Measurements from ENCODE around the gene COL7A1.
"Not testable (repeated sequence)": the region's sequence is repeated elsewhere in the genome, so short reads cannot be mapped to it uniquely, and the experiment has no call there.

COL7A1 gene

DNA sequence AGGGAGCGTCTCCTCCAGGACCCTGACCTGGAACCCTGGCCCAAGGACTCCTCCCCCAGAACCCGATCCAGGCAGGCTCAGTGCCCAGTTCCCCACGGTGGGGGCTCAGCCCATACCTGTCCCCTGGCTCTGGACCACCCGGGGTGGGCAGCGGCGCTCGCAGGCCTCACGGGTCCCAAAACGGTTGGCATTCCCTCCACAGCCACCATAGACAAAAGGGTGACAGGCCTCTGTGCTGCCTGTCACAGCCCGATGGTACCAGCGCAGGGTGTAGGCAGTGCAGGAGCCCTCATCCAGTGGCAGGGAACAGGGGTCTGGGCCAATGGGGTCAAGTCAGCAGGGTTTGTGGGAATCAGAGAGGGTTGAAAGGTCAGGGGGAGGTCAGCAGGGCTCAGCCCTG lies 30.5 kb downstream of the COL7A1 start:
- DNase-seq (ENCODE audit: low read depth in 2 of 2, low spot score in 1 of 2) = no peak

DNA sequence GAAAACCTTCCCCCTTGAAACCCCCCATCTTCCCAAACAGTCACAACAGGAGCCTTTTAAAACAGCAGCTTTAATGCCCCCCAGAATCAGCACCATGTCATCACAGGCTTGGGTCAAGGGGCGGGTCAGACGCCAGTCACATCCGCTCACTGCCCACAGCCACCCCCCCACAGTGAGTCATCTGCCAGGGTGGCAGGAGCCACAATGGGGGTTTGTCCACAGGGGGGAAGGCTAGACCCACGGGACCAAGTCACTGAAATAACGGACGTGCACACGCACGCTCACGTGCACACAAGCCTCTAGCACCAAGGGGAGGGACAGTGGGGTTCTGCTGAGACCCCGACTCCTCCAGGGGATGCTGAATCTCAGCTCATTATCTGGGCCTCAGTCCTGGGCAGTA lies 31.1 kb downstream of the COL7A1 start:
- peak; percentile 6 to 49 for DNase-seq (ENCODE audit: low read depth in 2 of 2, low spot score in 1 of 2)

DNA sequence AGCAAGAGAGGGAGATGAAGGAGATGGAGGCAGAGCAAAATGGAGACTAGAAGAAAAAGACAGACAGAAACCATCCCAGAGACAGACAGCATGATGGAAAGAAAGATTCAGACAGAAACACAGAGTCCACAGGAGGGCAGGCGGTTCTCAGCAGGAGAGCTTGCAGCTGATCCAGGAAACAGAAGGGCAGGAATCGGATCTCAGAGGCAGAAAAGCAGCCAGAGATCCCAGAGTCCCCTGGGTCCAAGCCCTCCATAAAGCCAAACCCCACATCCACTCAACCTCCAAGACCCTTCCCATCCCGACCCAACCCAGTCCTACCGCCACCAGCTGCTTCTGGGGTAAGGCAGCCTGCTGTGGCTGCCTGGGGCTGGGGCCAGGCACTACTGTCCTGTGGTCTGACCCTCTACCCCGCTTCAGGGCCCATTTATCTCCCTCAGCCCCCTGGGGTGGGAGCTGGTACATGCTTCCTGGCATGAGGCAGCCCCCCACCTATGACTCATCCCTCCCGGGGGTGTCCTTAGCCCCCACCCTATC lies 31.7 kb downstream of the COL7A1 start, which contains the start of gene UCN2:
Gene UCN2 (minus strand): TSS at position 400 of the 537 bp plus-strand sequence. CDS start 657 bp downstream, outside the sequence.
- DNase-seq (ENCODE audit: low read depth in 2 of 2, low spot score in 1 of 2) = no peak

DNA sequence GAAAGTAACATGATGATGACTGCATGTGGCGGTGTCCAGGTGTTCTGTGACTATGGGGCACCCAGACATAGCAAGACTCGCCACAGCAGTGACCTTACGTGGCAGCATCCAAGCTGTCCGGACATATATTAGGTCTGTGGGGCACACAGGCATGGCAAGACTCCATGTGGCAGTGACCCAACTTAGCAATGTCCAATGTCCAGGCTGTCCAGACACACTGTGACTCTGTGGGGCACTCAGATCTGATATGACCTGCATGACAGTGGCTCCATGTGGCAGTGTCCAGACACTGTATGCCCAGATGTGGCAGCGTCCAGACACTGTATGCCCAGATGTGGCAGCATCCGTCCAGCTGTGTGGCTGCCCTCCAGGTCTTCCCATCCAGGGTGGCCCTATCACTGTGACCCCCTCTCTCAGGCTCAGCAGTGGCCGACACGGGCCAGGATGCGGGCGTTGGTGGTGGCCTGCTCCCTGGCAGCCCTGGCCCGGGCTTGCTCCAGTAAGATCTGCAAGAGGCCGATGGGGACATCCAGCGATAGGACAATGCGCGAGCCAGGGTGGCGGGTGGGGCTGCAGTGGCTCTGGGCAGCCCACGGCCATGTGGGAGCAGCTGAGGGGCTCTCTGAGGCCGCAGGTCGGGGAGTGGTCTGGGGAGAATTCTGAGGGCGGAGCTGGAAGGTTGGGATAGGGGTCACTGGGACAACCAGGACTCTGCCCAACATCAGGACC lies 32.6 kb downstream of the COL7A1 start:
- DNase-seq (ENCODE audit: low read depth in 2 of 2, low spot score in 1 of 2) = no peak

DNA sequence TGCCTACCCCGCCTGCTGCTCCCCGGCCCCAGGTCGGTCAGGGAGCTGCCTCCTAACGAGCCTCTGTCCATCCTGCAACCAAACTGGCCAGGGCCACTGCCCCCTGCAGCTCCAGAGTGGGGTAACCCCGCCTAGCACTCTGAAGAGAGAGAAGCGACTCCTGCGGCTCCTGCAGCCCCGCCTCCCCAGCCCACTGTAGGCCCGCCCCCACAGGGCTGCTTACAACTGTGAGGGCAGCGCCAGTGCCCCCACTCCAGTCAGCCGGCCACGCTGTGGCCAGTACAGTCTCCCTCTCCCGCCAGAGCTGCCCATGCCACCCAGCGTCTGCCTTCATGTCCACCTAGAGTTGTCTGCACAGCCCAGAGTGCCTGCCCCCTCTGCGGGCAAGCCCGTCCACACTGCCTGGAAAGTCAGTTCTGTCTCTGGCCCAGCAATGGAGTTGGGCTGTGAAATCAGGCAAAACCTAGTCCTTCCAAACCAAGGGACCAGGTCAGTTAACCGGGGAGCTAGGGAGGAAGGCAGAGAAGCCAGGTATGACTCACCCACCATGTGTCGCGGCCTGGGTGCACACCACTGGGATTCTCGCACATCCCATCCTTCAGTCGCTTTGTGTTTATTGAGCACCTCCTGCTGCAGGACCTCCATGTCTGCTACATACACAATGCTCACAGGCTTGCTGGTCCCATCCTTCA lies 33.9 kb downstream of the COL7A1 start:
- DNase-seq (ENCODE audit: low read depth in 2 of 2, low spot score in 1 of 2) = no peak

DNA sequence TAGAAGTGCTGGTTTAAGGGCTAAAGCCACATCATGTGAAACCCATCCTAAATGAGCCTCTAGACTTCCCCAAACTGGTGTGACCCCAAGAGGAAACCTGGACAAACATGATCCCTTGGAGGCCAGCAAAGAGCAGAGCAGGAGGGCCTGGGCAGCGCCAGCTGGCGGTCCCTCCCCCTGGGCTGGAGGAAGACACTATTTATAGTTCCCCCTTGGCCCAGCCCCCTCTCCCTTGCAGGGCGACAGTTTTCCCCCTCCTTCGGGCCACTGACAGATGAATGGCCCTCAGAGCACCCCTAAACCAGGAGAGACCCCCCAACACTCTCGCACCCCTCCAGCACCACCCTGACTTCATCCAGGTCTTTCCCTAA lies 34.5 kb downstream of the COL7A1 start:
- no peak for DNase-seq (ENCODE audit: low read depth in 2 of 2, low spot score in 1 of 2)

DNA sequence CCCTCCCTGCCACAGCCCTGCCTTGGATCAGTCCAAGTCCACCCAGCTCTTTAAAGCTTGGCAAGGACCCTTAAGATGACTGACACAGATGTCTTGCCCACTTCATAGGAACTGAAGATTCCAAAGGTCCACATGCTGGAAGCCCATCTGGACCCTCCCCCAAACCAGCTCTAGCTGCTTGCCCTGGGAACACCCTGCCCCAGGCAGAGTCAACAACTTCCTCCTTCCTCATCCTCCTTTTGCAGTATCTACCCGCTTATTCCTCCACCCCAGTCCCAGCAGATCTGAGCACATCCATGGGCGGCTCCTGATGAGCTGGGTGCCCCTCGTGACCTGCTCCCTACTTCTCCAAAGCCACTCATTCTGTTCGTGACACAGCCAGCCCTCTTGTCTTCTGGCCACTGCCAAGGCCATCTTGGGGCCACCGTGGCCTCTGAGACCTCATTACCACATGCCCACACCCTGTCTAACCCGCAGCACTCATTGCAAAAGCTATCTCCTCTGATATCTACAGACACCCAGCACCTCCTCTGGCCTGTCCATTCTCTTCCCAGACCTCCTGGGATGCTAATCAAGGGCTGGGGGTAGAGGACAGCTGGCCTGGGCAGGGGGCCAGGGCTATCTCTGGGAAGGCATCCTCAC lies 36.5 kb downstream of the COL7A1 start:
- DNase-seq (ENCODE audit: low read depth in 2 of 2, low spot score in 1 of 2) = no peak

DNA sequence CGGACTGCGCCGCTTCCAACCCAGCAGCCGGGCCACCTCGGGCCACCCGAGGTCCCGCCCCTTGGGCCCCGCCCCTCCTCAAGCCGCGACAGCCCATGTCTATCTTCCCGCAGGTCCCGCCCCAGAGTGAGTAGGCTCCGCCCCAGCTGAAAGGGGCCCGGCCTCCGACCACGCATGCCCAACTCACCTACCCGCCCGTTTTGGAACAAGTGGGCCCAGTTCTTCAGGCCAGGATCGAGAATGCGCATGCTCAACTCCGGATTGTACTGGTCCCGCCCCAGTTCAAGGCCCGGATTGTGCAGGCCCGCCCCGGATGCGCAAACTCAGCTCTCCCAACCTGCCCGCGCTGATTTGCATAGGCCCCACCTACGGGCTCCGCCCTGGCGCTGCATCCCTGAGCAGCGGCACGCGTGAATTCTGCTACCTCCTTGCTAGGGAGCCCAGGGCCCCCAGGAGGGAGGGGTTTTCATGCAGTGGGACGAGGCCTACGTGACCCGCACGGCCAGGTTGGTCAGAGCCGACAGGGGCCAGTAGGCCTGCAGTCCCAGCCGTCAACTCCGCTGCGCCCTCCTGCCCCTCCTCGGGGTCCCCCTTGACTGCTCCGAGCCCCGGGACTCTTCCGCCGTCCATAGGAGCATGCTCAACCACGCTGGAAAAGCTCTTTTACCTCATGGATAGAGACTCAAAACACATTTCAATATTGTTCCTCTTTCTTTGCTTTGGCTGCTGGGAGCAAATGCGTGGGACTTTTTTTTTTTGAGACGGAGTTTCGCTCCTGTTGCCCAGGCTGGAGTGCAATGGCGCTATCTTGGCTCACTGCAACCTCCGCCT lies 38.1 kb downstream of the COL7A1 start, which contains the start of gene PFKFB4:
Gene PFKFB4 (minus strand): TSS at position 8 of the 831 bp plus-strand sequence. CDS start 26 bp downstream, outside the sequence.
- DNase-seq (ENCODE audit: low read depth in 2 of 2, low spot score in 1 of 2) = peak; percentile 96 to 98

DNA sequence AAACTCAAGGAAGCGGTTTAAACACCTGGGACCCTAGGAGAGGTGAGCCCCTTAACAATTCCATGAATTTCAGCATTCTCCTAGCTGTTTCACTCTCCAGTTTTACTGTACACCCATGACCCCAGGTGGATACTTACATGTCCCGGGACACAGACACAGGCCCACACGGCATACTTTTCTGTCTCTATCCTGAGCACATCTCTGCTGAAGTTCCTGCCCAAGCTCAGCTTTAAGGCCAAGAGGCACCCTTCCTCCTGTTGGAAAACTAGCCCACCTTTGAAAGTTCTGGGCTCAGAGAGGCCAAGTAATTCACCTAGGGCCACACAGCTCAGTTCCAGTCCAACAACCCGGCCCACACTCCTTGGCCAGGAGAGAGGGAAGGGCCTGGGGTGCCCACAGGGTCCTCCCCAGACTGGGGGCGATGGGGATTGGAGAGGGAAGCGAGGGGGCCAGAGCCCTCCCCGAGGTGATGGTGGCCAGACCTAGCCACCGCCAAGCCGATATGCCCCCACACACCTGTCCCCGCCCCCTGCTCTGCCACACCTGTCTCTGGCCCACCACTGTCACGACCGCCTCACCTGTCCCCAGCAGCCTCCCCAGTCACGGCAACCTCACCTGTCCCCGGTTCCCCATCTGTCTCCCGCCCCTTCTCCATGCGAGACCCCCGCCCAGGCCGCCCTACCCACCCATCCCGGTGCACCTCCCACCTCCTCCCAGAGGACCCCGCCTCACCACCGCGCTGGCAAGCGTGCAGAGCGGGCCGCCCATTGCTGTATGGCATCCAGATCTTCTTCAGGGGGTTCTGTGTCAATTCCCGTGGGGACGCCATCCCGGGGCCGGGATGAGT lies 39.0 kb downstream of the COL7A1 start:
- DNase-seq (ENCODE audit: low read depth in 2 of 2, low spot score in 1 of 2) = no peak

DNA sequence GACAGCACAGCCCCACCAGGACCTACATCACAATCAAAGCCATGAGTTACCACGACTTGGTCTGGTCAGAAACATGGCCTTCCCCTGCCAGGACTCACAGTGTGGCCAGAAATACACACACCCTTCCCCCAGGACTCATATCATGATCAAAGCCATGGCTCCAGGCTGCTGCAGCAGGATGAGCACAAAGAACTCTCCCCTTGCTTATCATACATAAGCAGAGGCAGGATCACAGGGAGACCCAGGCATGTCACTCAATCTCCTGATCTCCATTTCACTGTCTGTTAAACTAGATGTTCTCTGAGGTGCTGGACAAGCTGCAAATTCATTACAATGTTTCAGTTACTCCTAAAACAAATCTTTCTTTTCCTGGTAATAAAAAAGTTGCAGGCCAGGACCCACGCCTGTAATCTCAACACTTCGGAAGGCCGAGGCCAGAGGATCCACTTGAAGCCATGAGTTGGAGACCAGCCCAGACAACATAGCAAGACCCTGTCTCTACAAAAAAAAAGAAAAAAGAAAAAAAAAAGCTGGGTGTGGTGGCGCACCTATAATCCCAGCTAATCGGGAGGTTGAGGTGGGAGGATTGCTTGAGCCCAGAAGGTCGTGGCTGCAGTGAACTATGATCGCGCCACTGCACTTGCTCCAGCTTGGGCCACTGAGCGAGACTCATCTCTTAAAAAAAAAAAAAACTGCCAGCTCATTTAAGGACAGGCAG lies 39.7 kb downstream of the COL7A1 start:
- no peak for DNase-seq (ENCODE audit: low read depth in 2 of 2, low spot score in 1 of 2)

DNA sequence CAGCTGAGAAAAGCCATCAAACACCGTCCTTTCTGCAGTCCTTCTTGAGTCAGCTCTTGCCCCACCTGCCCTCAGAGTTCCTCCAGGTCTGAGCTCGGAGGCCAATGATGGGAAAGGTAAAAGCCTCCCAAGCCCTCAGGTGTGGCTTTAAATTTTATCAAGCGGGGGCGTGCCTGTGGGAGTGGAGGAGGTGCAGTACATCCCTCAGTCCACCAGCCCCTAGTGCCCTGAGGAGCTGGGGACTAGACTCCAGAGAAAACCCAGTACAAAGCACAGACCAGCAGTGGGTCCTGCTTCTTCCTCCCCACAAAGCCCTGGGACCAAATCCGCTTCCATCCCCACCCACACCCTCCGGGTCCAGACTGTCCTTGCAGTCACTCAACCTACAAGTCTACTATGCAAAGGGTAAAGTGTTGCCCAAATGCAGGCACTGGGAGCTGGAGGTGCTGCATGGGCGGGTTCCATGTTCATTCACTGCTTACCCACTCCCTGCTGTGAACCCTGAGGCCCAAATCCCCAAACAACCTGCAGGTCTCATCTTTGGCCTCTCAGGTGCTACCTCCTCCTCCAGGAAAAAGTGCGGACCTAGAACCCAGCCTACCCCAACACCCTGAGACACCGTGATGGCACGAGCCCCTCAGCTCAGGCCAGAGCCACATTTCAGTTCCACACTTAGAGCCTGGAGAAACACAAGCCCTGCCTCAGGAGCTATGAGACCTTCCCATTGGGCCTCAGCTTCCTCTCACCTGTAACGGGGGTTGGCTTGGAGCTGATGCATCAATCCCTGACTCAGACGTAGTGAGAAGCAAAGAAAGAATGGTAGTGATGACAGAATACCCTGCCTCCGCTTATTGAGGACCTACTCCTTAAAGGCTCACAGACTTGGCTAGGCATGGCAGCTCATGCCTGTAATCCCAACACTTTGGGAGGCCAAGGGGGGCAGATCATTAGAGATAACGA lies 41.0 kb downstream of the COL7A1 start:
- DNase-seq (ENCODE audit: low read depth in 2 of 2, low spot score in 1 of 2) = no peak

DNA sequence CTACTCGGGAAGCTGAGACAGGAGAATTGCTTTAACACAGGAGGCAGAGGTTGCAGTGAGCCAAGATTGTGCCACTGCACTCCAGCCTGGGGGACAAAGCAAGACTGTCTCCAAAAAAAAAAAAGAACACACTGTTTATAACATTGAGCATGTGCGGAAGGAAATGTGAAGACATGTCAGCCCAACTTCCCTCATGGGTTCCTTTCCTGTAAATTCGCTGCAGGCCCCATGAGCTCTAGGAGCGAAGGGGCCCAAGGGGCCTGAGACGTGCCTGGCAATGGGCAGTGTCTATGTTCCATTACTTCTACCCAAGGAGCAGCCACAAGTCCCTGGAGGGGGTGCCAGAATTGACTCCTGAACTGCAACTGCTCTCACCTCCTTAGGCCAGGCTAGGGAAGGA lies 41.8 kb downstream of the COL7A1 start:
- DNase-seq (ENCODE audit: low read depth in 2 of 2, low spot score in 1 of 2) = no peak

DNA sequence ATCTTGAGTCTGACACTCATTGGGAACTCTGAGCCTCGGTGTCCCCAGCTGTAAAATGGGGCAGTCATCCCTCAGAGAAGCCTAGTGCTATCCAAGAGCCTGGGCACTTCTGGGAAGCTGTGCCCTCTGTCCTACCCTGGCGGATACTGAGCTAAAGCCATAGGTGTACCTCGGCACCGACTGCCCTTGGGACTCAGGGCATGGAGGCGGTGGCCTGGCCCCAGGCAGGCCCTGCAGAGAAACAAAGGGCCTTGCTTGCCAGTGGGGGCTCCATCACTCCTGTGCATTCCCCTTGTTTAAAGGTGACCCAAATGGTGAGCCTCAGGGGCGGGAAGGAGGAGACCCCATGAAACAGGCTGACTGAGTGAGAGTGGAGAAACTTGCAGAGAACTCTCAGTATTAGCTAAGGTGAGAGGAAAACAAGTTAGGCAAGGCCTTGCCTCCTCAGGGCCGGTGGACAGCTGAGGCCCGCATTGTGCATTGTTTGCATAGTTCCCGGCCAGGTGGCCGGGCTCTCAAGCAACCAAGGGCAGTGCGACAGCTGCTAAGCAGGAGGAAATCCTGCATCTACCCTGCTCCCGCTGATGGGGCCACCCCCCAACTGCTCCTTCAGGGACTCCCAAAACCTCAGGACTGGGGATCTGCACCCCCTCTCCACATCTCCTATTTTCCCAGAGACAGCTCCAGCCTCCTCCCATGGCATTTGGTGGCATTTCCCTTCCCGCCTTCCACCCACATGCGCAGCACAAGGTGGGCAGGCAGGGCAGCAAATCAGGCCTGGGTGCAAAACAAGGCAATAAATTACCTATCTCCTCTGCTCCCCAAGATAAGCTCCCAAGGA lies 42.8 kb downstream of the COL7A1 start:
- no peak for DNase-seq (ENCODE audit: low read depth in 2 of 2, low spot score in 1 of 2)

DNA sequence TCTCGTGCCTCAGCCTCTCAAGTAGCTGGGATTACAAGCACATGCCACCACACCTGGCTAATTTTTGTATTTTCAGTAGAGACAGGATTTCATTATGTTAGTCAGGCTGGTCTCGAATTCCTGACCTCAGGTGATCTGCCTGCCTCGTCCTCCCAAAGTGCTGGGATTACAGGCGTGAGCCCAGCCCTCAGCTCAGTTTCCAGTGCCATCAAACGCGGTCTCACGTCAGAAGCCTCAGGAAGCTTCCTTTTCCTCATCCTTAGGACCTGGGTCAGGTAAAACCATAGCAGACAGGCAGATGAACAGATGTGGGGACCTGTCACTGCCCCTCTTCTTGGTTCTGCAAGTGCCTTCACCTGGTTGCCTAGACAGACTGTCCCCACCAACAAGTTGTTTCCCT lies 43.5 kb downstream of the COL7A1 start:
- DNase-seq (ENCODE audit: low read depth in 2 of 2, low spot score in 1 of 2) = not testable (repeated sequence)

DNA sequence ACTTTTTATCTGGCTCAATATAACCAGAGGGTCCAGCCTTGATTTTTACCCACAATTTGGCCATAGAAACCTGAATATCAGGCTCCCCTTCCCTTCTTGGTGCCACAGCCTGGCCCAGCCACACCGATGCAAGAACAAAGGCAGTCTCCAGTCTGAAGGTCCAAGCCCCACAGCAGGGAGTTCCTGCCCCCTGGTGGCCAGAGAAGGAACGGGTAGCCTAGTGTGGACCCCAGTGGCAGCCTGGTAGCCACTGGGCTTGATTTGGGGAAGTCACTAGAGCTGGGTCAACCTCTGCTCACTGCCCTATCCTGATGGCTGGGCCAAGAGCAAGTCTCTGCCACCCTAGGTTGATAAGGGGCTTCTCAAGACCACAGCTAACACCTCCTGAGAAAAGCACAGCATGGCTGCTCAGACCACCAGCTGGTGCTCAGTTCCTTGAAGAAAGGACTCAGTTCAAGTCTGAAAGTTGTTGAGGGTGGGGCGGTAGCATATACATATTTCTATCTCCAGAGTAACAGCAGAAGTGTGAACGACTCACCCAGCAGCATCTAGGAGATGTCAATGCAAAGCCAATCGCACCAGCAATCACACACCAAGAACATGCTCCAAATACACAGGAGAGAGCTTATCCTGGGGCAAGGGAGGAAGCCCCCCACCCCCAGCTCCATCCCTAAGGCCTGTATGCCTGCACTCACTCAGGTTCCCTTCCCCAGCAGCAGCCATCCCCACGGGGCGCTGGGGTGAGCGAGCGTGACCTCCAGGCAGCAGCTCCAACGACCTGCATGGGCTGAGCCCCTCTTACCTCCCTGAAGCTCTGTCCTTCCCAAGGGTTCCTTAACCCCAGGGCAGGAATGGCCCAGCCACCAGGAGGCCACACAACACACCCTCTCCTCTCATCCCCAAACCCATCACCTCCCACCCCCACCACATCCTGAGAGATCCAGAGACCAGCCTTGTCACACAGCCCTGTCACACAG lies 46.1 kb downstream of the COL7A1 start:
- peak; percentile 62 to 78 for DNase-seq (ENCODE audit: low read depth in 2 of 2, low spot score in 1 of 2)

DNA sequence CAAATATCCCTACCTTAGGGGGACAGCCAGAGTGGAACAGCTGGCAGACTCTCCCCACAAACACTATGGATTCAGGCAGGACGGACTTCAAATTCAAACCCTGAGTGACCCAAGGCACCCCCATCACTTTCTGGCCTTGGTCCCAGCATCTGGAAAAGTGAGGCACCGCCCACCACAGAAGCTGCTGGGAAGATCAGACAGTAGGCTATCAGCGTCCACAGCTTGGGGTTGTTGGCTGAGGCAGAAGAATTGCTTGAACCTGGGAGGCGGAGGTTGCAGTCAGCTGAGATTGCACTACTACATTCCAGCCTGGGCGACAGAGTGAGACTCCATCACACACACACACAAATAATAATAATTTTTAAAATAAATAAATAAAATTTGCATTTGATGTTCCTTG lies 47.0 kb downstream of the COL7A1 start:
- DNase-seq (ENCODE audit: low read depth in 2 of 2, low spot score in 1 of 2) = no peak

Measured in stimulated activated CD8-positive, alpha-beta memory T cell treated with anti-CD3 and anti-CD28 coated beads, Interleukin-4, amount 100 ng/mL, for 4 hours (primary cell).